ENCODE data around the gene HIPK2.

- TF ChIP-seq ZNF384 (IDR thresholded peaks at IDR 0.05) (no peak), ELF4 (IDR thresholded peaks at IDR 0.05) (no peak), BHLHE40 (IDR thresholded peaks at IDR 0.05; ENCODE audit: borderline replicate concordance) (no peak), SP1 (IDR thresholded peaks at IDR 0.05) (no peak), PKNOX1 (IDR thresholded peaks at IDR 0.05) (no peak), TARDBP (IDR thresholded peaks at IDR 0.05) (no peak), SUZ12 (IDR thresholded peaks at IDR 0.05) (no peak), HDGF (IDR thresholded peaks at IDR 0.05; ENCODE audit: borderline replicate concordance) (no peak), FOXA1 (IDR thresholded peaks at IDR 0.05) (no peak), FOXM1 (IDR thresholded peaks at IDR 0.05; ENCODE audit: borderline replicate concordance) (no peak)
Observed at GRCh38 chr7:139750459-139751095, 27.2 kb downstream of the HIPK2 start.

Data from HEK293T (cell line).